CD14-positive monocyte (primary cell): Measurements from ENCODE around the gene MYO7B. TPM values are rescaled to one million over a fixed set of nuclear protein-coding genes. Genes with fewer than 3 reads are reported as not detected.

Source experiments
- DNase-seq, 3 donors: peaks; one replicate each; pipeline ENCODE4 v3.0.0-alpha.2; 2011 to 2022
- H2AFZ ChIP-seq: 2 replicates; pipeline ENCODE4 v1.6.0; 2012; ENCODE audit warnings: mild to moderate bottlenecking, low read depth, low read length, inconsistent platforms; ENCODE audit not compliant: insufficient read depth, poor library complexity, severe bottlenecking
- H3K27ac ChIP-seq, 2 donors: 1 replicate in 1 of 2; 2 replicates in 1 of 2; pipeline ENCODE4 v1.5.1; 2012 to 2013; ENCODE audit warnings: low read length in 2 of 2, control low read depth in 1 of 2, inconsistent platforms in 1 of 2, low read depth in 1 of 2, mild to moderate bottlenecking in 1 of 2
- H3K27me3 ChIP-seq, 2 donors: one replicate each; pipeline versions ENCODE4 v1.6.0 to v1.6.1; 2011 to 2013; ENCODE audit warnings: low read length in 2 of 2; ENCODE audit not compliant: control insufficient read depth in 2 of 2, insufficient read depth in 2 of 2
- H3K36me3 ChIP-seq, 2 donors: replicated peaks in 1 of 2; 1 replicate in 1 of 2; 2 replicates in 1 of 2; pipeline versions ENCODE4 v1.5.1 to v1.6.1; 2012 to 2013; ENCODE audit warnings: low read length in 2 of 2, control low read depth in 1 of 2, inconsistent platforms in 1 of 2, mild to moderate bottlenecking in 1 of 2; ENCODE audit not compliant: insufficient read depth in 2 of 2, control insufficient read depth in 1 of 2
- H3K4me1 ChIP-seq, 2 donors: 1 replicate in 1 of 2; 2 replicates in 1 of 2; pipeline versions ENCODE4 v1.5.1 to v1.6.1; 2012 to 2013; ENCODE audit warnings: low read length in 2 of 2, control low read depth in 1 of 2, inconsistent platforms in 1 of 2, mild to moderate bottlenecking in 1 of 2, moderate library complexity in 1 of 2; ENCODE audit not compliant: insufficient read depth in 2 of 2, control insufficient read depth in 1 of 2
- H3K4me2 ChIP-seq: replicated peaks from 2 replicates; pipeline ENCODE3; 2012; ENCODE audit warnings: low read length, moderate library complexity, mild to moderate bottlenecking; ENCODE audit not compliant: poor library complexity, severe bottlenecking; ENCODE audit errors: extremely low read depth
- H3K4me3 ChIP-seq, 3 experiments: fragments of 200-600 bp in 1 of 3; sonication (generic) in 1 of 3; replicated peaks in 1 of 3; 1 replicate in 2 of 3; 2 replicates in 1 of 3; pipeline ENCODE4 v1.5.1; 2011 to 2013; ENCODE audit warnings: low read length in 3 of 3, mild to moderate bottlenecking in 3 of 3, control low read depth in 2 of 3, low read depth in 2 of 3, inconsistent platforms in 1 of 3, moderate library complexity in 1 of 3
- H3K79me2 ChIP-seq: 2 replicates; pipeline ENCODE4 v1.6.0; 2012; ENCODE audit warnings: mild to moderate bottlenecking, control low read depth, inconsistent platforms, low read length, moderate library complexity; ENCODE audit not compliant: insufficient read depth
- H3K9ac ChIP-seq: 2 replicates; pipeline ENCODE4 v1.6.0; 2017; ENCODE audit warnings: low read length, mild to moderate bottlenecking; ENCODE audit not compliant: insufficient read depth, poor library complexity, severe bottlenecking
- H3K9me3 ChIP-seq, 2 donors: replicated peaks in 1 of 2; 1 replicate in 1 of 2; 2 replicates in 1 of 2; pipeline versions ENCODE4 v1.5.1 to v1.6.1; 2012 to 2013; ENCODE audit warnings: low read length in 2 of 2, control low read depth in 1 of 2; ENCODE audit not compliant: control insufficient read depth in 1 of 2, insufficient read depth in 1 of 2
- H4K20me1 ChIP-seq: 2 replicates; pipeline ENCODE4 v1.6.0; 2012; ENCODE audit warnings: mild to moderate bottlenecking, low read length, control low read depth, moderate library complexity; ENCODE audit not compliant: insufficient read depth
- H3K27ac Mint-ChIP-seq, 7 donors: one replicate each; pipeline ENCODE4 v1.8.0; 2020; ENCODE audit warnings: mild to moderate bottlenecking in 7 of 7, mixed read lengths in 7 of 7, moderate library complexity in 6 of 7, inconsistent platforms in 2 of 7
- H3K27me3 Mint-ChIP-seq, 3 donors: one replicate each; pipeline ENCODE4 v1.8.0; 2021 to 2022; ENCODE audit warnings: low read depth in 3 of 3, mild to moderate bottlenecking in 3 of 3, mixed read lengths in 3 of 3, moderate library complexity in 3 of 3, inconsistent platforms in 1 of 3
- H3K36me3 Mint-ChIP-seq, 2 donors: one replicate each; pipeline ENCODE4 v1.8.0; 2020; ENCODE audit warnings: mixed read lengths in 2 of 2, inconsistent platforms in 1 of 2, mild to moderate bottlenecking in 1 of 2
- H3K4me1 Mint-ChIP-seq: one replicate; pipeline ENCODE4 v1.8.0; 2020; ENCODE audit warnings: mild to moderate bottlenecking, mixed read lengths
- H3K4me3 Mint-ChIP-seq, 2 donors: one replicate each; pipeline ENCODE4 v1.8.0; 2020; ENCODE audit warnings: mild to moderate bottlenecking in 2 of 2, mixed read lengths in 2 of 2, moderate library complexity in 1 of 2
- H3K9me3 Mint-ChIP-seq, 7 donors: one replicate each; pipeline ENCODE4 v1.8.0; 2020 to 2022; ENCODE audit warnings: mixed read lengths in 7 of 7, mild to moderate bottlenecking in 6 of 7, moderate library complexity in 6 of 7, inconsistent platforms in 2 of 7
- CTCF ChIP-seq: fragments of 200-600 bp; IDR thresholded peaks from one replicate; pipeline ENCODE4 v1.8.0; 2022; ENCODE audit warnings: antibody characterized with exemption, mild to moderate bottlenecking
- WGBS: methylation state at CpG from one replicate; pipeline ENCODE4 v1.1.5; 2013; ENCODE audit warnings: missing lambda C conversion rate; ENCODE audit not compliant: insufficient coverage; 5-methylcytosine and 5-hydroxymethylcytosine counted together
- intact Hi-C, 2 donors: fragments of 100-400 bp; cut with micrococcal nuclease; formaldehyde crosslinking; loops; one replicate each; pipeline versions ENCODE4 v1.15.0 to v1.15.1; 2023
- polyA plus RNA-seq, 3 donors: library from polyadenylated mRNA; depleted of rRNA in 1 of 3; unstranded in 2 of 3; stranded (reverse) in 1 of 3; fragments of 300-500 nt in 2 of 3; fragments of >200 nt in 1 of 3; fragmentation: Illumina TruSeq in 2 of 3; gene quantifications; 1 replicate in 2 of 3; 2 replicates in 1 of 3; pipeline ENCODE4 v1.2.3, GENCODE V29; 2012 to 2021

MYO7B gene
- polyA plus RNA-seq, 3 donors: 7.3 to 9.8 (median 9.0) TPM

GRCh38 chr2:127565261-127566138 is 30.0 kb downstream of the MYO7B start:
- WGBS: 95% methylated on average over 7 of the region's 12 CpGs
- Mint-ChIP-seq H3K4me1 (peaks cover 45% of the 10 kb centered on the region), H3K9me3 (peaks cover 0 to 9% (median 3%) of the 10 kb centered on the region in 7 donors), H3K36me3 (no peaks in the 10 kb centered on the region), H3K27ac (peak overlapping the region in 1 of 7 donors; percentile 81), H3K4me3 (no peak overlapping the region), H3K27me3 (peaks cover 0 to 5% (median 2%) of the 10 kb centered on the region in 3 donors)
- H3K4me2 ChIP-seq: no peak overlapping the region
- intact Hi-C loops: no loop called here
- H4K20me1 ChIP-seq: no peaks in the 10 kb centered on the region
- no peaks in the 10 kb centered on the region for H3K36me3 ChIP-seq
- no peak for TF ChIP-seq CTCF
- peak overlapping the region in 1 of 2 donors; percentile 43 for H3K27ac ChIP-seq
- H2AFZ ChIP-seq: no peak overlapping the region
- H3K9ac ChIP-seq: no peak overlapping the region
- no peak overlapping the region for H3K4me3 ChIP-seq
- peaks cover 0 to 4% of the 10 kb centered on the region in 2 donors for H3K9me3 ChIP-seq
- H3K27me3 ChIP-seq: no peaks in the 10 kb centered on the region
- H3K4me1 ChIP-seq: peaks cover 34 to 40% of the 10 kb centered on the region in 2 donors
- H3K79me2 ChIP-seq: no peaks in the 10 kb centered on the region
- no peak for DNase-seq

GRCh38 chr2:127566139-127566417 is 30.6 kb downstream of the MYO7B start:
- no peaks in the 10 kb centered on the region for H3K27me3 ChIP-seq
- Mint-ChIP-seq H3K27ac (no peak overlapping the region), H3K4me3 (no peak overlapping the region), H3K4me1 (peaks cover 42% of the 10 kb centered on the region), H3K27me3 (peaks cover 0 to 5% (median 2%) of the 10 kb centered on the region in 3 donors), H3K36me3 (no peaks in the 10 kb centered on the region), H3K9me3 (peaks cover 0 to 9% (median 3%) of the 10 kb centered on the region in 7 donors)
- H2AFZ ChIP-seq: peak overlapping the region; percentile 13
- H4K20me1 ChIP-seq: no peaks in the 10 kb centered on the region
- no peak for TF ChIP-seq CTCF
- no peak overlapping the region for H3K4me3 ChIP-seq
- no peaks in the 10 kb centered on the region for H3K79me2 ChIP-seq
- peaks cover 0 to 4% of the 10 kb centered on the region in 2 donors for H3K9me3 ChIP-seq
- no peak overlapping the region for H3K27ac ChIP-seq
- WGBS: 100% methylated on average over 1 of the region's 5 CpGs
- H3K4me2 ChIP-seq: no peak overlapping the region
- H3K4me1 ChIP-seq: peaks cover 34 to 38% of the 10 kb centered on the region in 2 donors
- no peaks in the 10 kb centered on the region for H3K36me3 ChIP-seq
- no peak overlapping the region for H3K9ac ChIP-seq
- no peak for DNase-seq
- intact Hi-C loops: no loop called here
